IPS-NIHi7 (cell line): ENCODE data around the gene IRX3.

Source experiments
- DNase-seq: peaks from one replicate; pipeline ENCODE4 v3.0.0; 2012; ENCODE audit warnings: mixed read lengths; ENCODE audit errors: extremely low spot score

Gene IRX3

GRCh38 chr16:54290833-54291655, 4.5 kb upstream of the IRX3 start:
- DNase-seq, result no peak

DNA sequence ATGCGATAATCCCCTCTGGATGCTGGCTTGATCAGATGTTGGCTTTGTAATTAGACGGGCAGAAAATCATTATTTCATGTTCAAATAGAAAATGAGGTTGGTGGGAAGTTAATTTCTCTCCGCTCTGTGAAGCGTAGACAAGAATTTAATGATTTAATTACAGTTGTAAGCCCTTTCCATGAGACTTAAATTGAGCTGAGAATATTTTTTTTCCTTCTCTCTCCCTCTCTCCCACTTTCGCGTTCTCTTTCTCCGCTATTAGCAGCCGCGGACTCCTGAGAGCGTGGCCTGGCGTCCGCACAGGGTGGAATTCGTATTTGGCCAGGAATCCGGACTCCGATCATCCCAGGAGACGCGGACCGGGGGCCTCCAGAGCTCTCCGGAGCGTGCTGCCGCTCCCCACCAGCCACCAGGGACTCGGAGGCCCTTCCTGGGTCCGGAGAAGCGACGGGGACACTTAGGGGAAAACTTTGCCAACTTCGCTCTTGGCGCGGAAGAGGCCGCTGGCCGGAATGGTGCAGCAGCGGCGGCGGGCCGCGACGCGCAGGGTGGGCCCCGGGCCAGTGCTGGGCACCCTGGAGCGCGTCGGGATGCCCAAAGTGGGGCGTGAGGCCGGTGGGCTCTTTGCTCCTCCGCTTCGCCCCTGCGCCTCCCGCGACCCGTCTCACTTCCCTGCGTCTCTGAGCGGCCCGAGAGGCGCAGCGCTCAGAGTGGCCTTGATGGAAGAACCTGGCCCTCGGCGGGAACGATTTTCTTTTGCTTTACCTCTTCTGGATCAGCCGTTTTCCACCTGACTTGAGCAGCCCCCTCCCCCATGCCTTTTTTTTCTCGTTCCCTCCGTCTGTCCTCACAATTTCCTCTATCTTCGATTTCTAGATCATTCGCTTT, 3.6 kb upstream of the IRX3 start:
- no peak for DNase-seq

- DNase-seq, result peak; percentile 53
Observed at GRCh38 chr16:54289242-54289944, 2.8 kb upstream of the IRX3 start.

DNA sequence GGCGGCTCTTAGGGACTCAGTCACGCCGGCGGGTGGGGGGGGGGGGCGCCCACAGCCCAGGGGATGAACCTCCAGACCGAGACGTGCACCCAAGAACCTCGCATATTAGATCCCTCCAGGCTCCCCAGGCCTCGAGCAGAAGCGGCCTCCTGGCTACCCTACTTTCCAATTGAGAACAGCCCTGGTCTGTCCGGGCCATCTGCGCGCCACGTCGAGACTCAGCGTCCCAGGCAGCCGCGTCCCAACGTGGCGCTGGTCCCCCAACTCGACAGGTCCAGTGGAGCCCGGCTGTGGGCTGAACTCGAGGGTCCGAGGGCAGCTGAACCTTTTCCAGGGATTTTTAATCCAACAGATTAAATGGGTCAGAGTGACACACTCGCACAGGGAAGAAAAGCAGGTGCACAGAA, 2.3 kb upstream of the IRX3 start:
- DNase-seq, result no peak

GRCh38 chr16:54288030-54288834, 1.6 kb upstream of the IRX3 start:
- no peak for DNase-seq

- no peak for DNase-seq
Observed at GRCh38 chr16:54287131-54288029, 793 bp upstream of the IRX3 start.

DNA sequence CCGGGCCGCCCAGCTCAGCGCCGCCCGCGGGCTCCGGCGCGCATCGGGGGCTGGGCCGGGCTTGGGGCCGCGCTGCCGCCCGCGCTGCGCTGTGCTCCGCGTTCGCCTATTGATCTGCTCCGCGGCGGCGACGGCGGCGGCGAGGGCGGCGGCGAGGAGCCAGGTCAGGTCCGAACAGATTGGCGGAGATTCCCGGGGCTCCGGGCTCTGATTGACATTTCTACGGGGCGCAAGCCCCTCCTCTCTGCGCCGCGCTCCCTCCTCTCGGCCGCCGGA, 559 bp downstream of the IRX3 start:
- DNase-seq, result no peak

DNA sequence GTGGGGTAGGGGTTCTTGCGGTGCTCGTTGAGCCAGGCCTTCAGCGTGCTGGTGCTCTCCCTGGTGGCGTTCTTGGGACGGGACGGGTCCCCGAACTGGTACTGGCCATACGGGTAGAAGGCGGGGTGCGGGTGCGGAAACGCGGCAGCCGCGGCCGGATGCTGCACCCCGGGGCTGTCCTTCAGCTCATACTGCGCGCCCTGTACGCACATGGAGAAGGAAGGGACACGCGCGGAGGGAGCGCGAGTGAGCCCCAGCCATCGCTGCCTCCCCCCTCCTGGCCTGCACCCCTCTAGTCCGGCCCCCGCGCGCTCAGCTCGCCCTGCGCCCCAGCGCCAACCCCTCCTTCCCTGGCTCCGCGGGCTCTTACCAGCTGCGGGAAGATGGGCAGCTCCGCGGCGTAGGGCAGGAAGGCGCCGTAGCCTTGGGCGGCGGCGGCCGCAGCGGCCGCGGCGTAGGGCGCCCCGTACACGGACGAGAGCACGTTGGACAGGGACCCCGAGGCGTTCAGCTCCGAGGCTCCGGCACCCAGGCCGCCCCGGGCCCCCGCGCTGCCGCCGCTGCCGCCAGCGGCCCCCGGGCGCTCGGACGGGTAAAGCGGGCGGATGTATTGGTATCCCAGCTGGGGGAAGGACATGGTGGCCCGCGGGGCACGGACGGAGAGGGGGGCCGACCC, 1.0 kb downstream of the IRX3 start:
- DNase-seq, result no peak

DNA sequence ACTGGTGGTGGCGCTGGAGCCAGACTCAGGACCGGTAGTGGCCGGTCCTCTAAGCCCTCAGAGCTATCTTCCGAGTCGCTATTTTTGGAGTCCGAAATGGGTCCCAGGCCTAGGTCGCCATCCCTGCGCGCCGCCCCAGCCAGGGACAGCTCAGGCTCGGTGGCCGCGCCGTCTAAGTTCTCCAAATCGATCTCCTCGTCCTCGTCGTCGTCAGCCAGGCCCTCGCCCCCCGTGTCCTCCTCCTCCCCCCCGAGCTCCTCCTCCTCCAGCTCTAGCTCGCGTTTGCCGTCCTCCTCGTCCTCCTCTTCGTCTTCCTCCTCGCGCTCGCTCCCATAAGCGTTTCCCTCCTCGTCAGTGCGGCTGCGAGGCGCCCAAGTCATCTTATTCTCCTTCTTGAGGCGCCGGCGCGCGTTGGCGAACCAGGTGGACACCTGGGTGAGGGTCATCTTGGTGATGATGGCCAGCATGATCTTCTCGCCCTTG, 1.6 kb downstream of the IRX3 start:
- no peak for DNase-seq

- DNase-seq, result no peak
Observed at GRCh38 chr16:54284319-54284930, 2.2 kb downstream of the IRX3 start.

GRCh38 chr16:54283725-54284318, 2.8 kb downstream of the IRX3 start:
- DNase-seq, result no peak

GRCh38 chr16:54282928-54283724, 3.5 kb downstream of the IRX3 start:
- no peak for DNase-seq

- DNase-seq, result peak; percentile 82
Observed at GRCh38 chr16:54282202-54282927, 4.2 kb downstream of the IRX3 start.

- DNase-seq, result no peak
Observed at GRCh38 chr16:54281535-54282201, 4.9 kb downstream of the IRX3 start.

GRCh38 chr16:54280751-54281150, 5.8 kb downstream of the IRX3 start:
- no peak for DNase-seq

DNA sequence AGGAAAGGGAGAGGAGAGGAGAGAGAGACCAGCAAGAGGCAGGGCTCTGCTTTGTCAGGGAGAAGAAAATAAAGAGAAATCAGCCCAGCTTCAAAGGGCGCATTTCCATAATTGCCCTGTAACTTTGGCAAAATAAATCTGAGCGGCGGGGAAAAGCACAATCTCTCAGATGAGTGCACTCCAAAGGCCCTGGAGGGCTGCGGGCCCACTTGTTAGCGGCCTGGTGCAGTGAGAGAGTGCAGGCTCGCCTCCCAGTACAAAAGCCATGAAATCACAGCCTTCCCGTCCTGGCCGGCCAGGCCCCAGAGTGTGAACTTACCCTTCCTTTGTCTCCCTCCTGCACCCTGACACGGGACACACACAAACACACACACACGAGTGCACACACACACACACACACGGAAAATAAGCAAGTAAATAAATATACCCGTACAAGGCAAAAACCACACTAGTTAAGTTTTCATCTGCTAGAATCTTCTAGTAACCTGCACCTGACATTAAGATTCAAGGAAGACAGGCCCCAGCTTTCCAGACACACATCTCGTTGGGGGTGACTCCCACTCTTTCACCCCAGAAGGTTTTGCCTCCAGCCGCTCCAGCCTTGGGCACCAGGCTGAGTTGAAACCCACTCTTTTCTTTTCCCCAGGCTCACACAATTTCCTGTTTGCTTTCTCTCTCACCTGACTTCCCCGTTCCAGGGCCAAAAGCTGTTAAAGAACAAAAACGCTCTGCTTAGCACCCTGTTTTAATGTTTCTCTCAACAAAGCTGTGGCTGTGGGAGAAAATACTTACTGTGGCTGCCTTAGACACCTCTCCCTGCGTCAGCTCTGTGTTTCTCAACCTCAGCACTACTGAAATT, 8.5 kb downstream of the IRX3 start:
- no peak for DNase-seq
